GM19438 (cell line): ENCODE measurements around the gene CD247.

ENCODE experiments used
- ATAC-seq: cut with Tn5 transposase; IDR thresholded peaks from one replicate; pipeline ENCODE4 v1.9.1; 2021; ENCODE audit warnings: low read depth; ENCODE audit not compliant: unreplicated experiment

The CD247 gene

DNA sequence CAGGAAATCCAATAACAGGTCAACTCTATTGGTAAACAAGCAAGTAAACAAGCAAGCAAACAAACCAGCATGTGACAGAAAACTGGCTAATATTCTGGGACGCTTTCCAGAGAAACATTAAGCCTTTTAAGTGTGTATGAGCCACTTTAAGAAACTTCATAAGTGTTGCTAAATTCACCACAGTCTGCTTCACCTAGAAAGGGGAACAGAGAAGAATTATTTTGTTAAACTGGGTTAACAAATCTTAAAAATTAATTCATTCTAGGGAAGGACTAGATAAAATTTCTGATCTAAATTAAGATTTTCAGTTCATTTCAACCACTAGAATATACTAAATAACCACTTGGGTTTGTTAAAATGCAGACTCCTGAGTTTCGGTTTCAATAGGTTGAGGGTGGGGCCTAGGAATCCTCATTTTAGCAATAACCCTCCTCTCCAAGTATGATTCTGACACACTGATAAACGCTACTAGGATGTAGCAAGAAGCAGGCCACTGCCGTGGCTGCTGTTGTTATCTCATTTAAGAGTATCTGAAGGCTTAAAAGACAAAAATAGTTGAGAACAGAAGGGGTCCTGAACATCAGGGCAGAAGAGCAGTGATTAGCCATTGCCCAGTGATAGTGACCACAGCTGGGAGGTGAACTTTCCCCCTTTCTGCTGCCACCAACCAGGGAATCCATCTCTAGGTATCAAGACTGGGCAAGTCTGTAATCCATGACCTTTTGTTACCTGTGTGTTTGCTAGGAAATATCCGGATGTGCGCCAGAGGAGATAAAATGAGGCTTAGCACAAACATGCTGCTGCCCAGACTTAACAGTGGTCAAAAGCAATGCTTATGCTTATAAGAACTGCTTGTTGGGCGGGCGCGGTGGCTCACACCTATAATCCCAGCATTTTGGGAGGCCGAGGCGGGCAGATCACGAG, 24.0 kb upstream of the CD247 start:
- ATAC-seq: no peak

DNA sequence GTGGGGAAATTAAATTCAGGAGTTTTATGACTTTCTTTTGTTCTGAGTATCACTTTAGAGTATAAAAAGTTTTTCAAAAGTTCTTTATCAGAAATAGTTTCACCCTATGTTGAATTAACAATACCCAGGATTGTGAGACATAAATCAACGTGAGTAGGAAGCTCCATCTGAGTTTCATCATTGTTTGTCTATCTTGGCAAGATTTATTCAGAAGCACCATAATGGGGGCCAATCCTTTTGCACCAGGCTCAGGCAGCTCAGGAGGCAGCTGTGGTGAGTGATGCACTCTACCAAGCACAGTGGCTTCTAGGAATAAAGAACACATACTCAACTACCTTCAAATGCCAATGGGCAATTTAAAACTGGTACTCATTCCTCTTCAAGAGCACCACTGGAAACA, 23.3 kb upstream of the CD247 start:
- no peak for ATAC-seq

DNA sequence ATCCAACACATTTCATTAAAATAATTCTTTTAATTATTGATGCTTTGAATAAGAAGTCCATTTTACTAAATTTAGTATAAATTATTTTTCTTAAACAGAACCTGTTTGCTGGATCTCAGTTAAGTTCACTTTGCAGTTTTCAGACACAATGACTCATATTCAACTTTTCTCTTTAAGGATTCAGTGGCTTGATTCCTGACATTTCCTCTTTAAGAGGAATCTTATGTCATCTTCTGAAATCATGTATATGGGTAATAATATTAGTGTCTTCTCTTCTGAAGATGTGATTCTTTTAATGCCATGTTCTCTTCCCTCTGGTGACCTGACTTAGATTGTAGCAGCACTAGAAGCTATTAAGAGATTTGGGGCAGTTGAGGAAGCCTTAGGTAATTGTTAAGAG, 22.7 kb upstream of the CD247 start:
- no peak for ATAC-seq

DNA sequence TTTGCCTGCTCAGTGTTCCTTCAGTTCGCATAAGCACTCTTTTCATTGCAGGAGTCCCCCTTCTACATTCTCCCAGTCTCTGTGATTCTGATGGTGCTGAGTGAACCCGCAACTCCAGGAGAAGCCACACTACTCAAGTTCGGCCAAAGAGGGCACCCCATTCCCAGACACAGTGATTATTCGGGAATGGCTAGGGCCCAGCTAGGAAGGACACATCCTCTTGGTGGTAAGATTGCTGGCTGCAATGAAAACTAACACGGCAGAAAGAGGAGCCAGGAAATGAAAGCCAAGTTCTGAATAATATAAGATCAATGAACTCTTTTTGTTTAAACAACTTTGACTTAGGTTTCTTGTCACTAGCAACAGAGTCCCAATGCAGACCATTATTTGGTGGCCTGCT, 20.3 kb upstream of the CD247 start:
- ATAC-seq: no peak

DNA sequence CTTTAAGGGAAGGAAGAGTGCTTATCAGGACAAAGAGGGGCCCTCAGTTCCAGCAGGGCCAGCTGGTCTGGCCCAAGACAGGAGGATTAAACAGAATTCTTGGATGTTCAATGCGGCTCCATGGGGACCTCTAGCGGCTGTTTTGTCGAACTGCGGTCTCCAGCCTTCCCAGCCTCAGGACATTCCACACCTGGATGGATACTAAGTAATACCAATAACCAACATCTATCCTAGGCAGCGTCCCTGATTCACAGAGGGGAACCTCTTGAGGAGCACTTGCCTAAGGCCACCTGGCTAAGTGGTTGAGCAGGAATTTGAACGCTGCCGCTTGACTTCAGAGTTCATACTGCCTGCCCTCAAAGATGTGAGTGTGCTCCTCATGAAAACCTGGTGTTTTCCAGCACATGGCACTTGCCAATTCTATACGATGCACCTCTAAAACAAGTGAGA, 15.5 kb upstream of the CD247 start:
- ATAC-seq: peak; percentile 75

DNA sequence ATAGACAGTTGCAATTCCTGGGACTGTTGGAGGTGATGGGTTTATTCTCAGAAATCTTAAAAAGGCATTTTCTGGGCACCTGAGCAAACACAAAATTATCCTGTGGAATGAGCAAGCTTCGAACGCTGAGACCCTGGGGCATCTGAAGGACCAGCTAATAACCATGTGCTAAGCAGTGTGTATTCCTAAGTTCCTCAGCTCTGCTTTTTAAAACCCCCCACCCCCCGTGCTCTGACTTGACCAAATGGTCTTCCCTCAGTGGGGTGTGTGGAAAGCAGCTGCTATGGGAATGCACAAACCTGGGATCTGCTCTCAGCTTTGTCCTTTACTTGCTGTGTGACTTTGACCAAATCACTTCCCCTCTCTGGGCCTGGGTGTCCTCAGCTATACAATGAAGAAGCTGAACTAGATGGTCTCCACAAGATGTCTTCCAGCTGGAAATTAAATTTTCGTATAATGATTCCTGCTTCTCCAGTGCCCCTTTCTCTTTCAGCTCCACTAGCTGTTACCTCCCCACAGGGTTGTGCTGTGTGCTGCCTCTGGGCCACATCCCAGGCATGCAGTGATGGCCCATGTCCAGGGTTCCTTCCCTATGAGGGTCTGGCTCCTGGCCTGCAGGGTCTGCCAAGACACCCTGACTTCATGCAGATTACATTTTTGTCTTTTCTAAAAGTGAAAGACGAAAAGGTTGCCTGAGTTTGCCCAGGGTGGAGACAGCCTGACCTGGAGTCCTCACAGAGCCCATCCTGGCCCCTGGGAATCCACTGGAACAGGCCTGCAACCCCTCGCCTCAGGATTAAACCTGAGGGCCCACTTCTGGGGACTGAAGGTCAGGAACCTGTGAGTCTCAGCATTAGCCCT, 14.9 kb upstream of the CD247 start:
- ATAC-seq: no peak

DNA sequence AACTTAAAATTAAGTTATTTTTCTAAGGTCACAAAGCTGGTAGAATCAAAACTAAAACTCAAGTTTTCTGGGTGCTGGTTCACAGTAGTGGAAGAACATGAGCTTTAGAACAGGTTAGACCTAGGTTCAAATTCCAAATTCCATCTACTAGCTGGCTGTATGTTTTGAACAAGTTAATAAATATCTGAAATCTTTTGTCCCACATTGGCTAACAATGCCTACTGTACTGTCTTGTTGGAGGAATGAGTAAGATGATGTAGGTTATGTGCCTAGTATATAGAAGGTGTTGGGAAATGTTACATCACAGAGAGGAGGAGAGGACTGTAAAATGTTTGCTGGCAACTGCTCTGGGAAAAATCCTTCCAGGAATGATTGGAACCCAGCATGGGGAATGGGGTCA, 14.0 kb upstream of the CD247 start:
- no peak for ATAC-seq

DNA sequence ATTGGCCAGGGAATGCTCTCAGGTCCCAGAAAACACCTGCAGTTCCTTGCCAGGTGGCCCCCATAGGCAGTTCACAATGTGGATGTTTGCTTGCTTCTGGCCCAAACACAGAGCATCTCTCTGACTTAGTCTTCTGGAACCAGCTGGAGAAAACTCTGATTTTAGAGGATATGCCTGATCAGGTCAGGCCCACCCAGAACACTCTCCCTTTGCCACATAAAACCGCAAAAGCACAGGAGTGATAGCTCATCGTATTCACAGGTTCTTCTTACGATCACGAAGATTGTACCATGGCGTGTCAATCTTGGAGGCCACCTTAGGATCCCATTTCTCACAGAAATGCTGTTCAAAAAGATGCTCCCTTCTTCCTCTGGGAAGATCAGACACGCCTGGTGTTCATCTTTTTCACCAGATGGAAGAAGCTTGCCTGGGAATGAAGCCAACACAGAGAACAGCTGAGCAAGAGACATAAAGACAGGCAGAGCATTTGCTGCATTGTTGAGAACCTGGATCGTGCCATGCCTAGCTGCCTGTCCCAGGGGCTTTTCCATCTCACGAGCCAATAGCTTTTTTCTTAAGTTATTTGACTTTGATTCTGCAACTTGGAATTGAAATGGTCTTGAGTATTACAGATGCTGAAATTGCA, 11.6 kb upstream of the CD247 start:
- no peak for ATAC-seq

DNA sequence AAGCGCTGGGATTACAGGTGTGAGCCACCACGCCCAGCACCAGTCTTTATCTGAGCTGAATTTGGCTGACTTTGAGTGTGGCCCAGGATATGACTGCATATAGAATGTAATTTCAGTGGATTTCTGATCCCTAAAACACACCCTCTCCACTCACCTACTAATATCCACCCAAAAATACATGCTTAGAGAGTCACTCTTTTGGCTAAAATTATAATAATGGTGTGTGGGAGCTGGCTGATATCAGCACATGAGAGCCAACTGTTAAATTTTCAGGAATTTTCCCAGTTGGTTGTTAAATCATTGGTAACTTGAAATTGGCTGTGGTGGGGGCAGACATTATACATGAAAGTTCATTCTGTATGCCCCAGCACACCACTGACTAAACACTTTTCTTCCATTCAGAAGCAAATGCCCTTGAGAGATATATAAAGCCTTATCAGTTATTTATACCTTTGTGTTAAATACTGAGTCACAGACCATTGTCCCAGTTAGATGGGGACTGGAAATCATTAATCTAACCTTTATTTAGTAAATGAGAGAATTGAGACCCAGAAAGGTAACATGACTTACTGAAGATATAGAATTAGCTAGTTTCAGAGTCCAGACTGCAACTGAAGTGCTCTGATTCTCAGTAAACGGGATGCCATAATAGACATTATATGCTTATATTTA, 9.9 kb upstream of the CD247 start:
- ATAC-seq: no peak

DNA sequence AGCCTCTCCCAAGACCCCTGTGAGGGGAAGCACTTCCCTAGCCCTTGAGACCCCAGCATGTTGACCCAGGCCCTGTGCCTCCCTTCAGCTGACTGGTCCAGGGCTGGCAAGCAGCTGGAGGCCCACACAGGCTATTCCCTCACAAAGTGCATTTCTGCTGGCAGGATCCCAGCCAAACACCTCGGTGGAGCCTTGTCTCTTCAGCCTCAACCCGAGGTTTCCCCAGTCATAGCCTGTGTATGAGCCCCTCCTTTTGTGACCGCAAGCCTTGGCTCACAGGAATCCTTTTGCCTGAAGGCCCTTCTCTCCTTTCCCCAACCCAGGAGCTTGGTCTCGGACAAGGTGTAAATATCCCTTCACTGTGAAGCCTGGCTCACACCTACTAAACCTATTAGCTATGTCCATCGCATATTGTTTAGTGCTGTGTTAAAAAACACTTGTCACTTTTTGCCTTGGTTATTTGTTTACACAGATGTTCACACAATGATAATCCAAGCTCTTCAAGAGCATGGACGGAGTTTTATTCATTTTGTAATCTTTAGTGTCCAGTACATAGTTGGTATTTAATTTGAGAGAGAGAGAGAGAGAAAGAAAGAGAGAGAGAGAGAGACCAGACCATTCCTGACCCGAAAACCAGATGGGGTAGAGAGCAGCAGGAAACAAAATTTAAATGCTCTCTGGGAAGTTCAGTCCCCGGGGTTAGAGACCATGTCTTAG, 8.5 kb upstream of the CD247 start:
- no peak for ATAC-seq

DNA sequence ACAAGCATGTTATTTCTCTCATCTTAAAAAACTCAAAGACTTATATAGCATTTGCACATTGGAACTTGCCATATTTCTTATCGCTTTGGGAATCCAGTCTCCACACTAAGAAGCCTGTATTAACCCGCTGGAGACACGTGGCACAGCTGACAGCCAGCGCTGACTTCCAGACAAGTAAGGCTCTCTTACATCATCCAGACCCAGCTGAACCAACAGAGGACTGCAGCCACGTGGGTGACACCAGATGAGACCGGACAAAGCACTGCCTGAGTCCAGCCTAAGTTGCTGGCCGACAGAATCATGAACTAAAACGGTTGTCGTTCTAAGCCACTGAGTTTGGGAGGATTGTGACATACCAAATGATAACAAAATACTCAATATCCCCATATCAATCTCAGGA, 6.3 kb upstream of the CD247 start:
- ATAC-seq: no peak

DNA sequence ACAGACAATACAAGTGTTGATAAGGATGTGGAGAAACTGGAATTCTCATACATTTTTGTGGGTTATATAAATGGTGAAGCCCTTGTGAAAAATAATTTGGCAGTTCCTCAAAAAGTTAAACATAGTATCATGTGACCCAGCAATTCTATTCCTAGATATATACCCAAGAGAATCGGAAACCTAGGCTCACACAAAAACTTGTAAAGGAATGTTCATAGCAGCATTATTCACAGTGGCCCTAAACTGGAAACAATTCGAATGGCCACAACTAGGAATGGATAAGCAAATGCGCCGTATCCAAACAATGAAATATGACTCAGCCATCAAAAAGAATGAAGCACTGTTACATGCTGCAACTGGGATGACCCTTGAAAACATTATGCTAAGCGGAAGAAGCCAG, 3.9 kb upstream of the CD247 start:
- no peak for ATAC-seq

DNA sequence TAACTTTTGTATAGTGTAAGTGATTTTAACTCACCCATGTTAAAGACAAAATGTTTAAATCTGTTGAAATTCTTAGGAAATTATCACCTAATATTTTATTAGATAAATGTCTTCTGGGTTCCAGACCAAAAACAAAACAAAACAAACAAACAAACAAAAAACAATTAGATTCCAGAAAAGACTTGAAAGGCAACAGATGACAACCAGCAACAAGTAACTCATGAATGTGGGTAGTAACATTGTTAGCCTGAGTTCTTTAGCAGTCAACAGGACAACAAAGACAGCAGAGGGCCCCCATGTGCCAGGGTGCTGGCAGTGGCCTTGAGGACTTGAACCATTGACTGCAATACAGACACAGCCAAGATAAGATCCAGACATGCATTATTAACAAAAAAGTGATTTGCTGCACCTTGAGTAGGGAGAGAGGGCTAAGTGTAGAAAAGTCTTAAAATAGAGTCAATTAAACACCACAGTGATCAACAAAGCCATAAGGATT, 2.4 kb upstream of the CD247 start:
- ATAC-seq: no peak

DNA sequence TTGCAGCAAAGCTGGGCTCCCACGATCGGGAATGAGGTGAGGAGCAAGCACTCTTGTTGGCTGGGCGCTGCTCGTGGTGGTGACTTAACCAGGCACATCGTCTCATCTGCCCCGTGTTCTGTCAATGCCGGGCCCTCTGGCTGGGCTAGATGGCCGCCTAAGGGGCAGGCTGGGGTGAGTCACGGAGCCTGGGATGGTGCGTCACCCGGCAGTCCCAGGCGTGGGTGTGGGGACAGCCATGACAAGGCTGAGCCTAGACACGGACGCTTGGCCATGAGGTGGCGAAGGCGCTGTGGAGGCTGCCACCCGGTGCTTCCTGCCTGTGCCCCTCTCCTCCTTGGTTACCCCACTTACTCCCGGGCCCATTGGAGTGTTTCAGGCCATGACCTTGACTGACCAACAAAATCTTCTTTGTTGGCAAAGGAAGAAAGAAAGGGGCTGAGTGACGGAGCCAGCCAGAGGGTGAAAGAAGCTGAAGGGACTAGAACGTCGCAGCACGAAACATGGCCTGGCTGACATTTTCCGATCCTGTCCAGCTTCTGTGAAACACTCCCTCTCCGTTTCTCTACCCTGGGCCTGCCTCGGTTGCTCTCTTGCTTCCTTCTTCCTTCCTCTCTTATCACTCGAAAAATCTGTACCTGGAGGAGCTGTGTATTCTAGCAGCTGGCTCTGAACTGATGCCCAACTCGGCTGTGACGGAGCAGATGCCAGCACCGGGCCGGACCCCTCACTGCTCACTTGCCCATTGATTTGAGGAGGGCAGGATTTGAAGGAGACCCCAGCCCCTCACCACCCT, 596 bp downstream of the CD247 start:
- ATAC-seq: no peak

DNA sequence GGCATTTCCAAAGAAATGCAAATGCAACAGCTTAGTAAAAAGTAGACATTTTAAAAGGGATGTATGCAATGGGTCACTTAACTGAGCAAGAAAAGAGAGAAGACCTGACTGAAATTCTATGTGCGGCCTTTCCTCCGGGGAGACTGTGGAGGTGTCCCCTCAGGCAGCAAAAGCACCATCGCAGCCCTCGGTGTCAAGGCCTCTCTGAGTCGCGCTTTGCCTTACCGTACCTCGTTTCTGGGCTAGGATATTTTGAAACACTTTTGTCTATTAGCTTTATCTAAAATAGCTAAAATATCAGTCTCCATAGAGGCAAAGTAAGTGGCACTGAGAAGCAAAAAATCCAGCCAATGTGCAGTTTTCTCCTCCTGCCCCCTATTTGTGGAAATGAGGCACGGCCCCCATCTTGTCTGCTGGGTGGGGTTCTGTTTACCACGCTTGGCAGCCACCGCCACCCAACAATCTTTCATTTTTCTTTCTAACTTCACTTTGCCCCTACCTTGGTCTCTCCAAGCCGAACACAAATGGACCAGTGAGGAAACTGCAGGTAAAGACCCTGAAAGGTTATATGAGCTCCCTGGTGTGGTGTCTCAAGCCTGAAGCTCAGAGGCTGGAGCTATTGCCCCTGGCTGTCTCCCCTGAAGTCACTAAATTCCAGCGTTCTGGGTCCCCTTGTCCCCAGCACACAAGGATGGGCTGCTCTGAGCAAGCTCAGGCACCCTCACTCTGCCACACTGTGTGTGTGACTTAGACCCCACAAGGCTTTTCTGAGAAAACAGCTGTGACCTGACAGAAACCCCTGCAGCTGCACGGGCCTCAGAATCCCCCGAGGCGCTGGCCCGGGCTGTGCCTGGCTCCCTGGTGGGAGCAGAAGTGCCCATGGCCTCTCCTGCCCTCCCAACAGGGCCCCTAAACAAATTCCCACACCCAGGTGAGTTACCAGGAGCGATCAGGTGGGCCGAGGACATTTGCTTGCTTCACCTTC, 1.6 kb downstream of the CD247 start:
- no peak for ATAC-seq

DNA sequence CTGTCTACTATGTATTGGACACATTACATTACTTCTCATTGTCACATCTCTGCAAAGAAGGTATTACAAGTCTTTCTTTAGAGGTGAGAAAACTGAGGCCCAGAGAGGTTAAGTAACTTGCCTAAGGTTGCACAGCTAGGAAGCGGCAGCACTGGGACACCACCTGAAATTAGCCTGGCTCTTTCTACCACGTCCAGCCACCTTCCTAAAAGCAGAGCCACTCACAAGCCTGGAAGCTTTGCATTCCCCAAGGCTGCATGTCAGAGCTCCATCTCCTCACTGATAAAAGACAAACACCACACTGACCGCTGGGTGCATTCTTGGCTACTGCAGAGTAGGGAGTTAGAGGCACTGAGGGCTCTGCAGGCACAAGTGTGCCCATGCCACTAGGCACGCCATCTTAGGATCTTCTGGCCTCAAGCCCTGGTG, 2.4 kb downstream of the CD247 start:
- no peak for ATAC-seq

DNA sequence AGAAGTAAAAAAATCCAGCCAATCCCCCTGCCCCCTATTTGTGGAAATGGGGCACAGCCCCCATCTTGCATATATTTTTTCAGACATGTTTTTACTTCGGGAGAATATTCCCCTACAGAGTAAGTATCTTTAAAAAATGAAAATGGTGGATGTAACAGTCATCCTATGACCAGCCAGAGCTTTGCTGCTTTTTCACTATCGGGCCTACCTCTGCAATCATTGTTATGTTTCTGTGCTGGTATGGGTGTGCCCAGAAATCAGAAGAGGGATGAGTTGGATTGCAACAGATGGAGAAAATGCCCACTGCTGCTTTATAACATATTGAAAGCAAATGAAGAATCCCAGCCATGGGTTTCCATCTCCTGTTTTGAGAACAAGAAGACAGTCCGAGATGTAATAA, 2.9 kb downstream of the CD247 start:
- no peak for ATAC-seq

DNA sequence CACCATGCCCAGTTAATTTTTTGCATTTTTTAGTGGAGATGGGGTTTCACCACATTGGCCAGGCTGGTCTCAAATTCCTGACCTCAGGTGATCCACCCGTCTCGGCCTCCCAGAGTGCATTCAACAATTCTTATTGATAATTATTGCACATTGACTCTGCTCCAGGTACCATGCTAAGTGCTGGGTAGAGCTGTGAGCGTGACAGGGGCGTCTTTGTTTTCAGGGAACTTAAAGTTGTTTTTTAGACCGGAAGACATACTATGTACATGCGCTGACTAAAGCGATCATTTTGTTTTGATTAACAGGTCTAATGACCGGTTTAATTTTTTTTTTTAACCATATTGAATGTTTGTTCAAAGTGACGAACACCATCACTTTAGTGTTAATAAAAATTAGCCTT, 4.0 kb downstream of the CD247 start:
- no peak for ATAC-seq
